ENCODE results near the gene SREBF2.

GRCh38 chr22:41876275-41876674 is 43.4 kb downstream of the SREBF2 start:
- TF ChIP-seq CTCF (IDR thresholded peaks at IDR 0.05; ENCODE audit: poor library complexity) = no peak
- TF ChIP-seq EZH2phosphoT487 (IDR thresholded peaks at IDR 0.05; ENCODE audit: low read depth, severe bottlenecking, unreplicated experiment) = no peak
- no peak for TF ChIP-seq EZH2 (IDR thresholded peaks at IDR 0.05; ENCODE audit: borderline replicate concordance)
